Rectal smooth muscle tissue (tissue), 1 donor: ENCODE data around the gene TRAF7.
"Not testable (repeated sequence)": the region's sequence is repeated elsewhere in the genome, so short reads cannot be mapped to it uniquely, and the experiment has no call there.

Experiments used
- H3K27ac ChIP-seq: one replicate; pipeline ENCODE4 v1.7.0; 2013; ENCODE audit warnings: low read depth, low read length, inconsistent platforms
- H3K27me3 ChIP-seq: one replicate; pipeline ENCODE4 v1.7.0; 2013; ENCODE audit warnings: low read length; ENCODE audit not compliant: control insufficient read depth, insufficient read depth
- H3K36me3 ChIP-seq: one replicate; pipeline ENCODE4 v1.7.0; 2013; ENCODE audit warnings: low read length; ENCODE audit not compliant: control insufficient read depth, insufficient read depth
- H3K4me1 ChIP-seq: one replicate; pipeline ENCODE4 v1.7.0; 2013; ENCODE audit warnings: low read length; ENCODE audit not compliant: control insufficient read depth, insufficient read depth
- H3K4me3 ChIP-seq: one replicate; pipeline ENCODE4 v1.7.0; 2013; ENCODE audit warnings: low read length
- H3K9ac ChIP-seq: one replicate; pipeline ENCODE4 v1.7.0; 2013; ENCODE audit warnings: low read length

TRAF7 gene

GRCh38 chr16:2124694-2125444 lies 30.7 kb upstream of the TRAF7 start:
- not testable (repeated sequence) for H3K27me3 ChIP-seq, H3K36me3 ChIP-seq
- peaks cover 40% of the 10 kb centered on the region for H3K4me1 ChIP-seq
- peak overlapping the region; percentile 41 for H3K4me3 ChIP-seq
- H3K9ac ChIP-seq, result peak overlapping the region; percentile 21
- peak overlapping the region; percentile 98 for H3K27ac ChIP-seq

- Histone ChIP-seq H3K27ac (peak overlapping the region; percentile 98), H3K4me1 (peaks cover 40% of the 10 kb centered on the region), H3K9ac (peak overlapping the region; percentile 21), H3K4me3 (peak overlapping the region; percentile 41)
- H3K27me3 ChIP-seq, H3K36me3 ChIP-seq: not testable (repeated sequence)
Observed at GRCh38 chr16:2125609-2126008, 30.0 kb upstream of the TRAF7 start.

- Histone ChIP-seq H3K4me1 (peaks cover 40% of the 10 kb centered on the region), H3K4me3 (peak overlapping the region; percentile 27), H3K27ac (peak overlapping the region; percentile 98)
- H3K27me3 ChIP-seq, H3K36me3 ChIP-seq, H3K9ac ChIP-seq: not testable (repeated sequence)
Observed at GRCh38 chr16:2126161-2126743, 29.3 kb upstream of the TRAF7 start.

- not testable (repeated sequence) for H3K9ac ChIP-seq, H3K27me3 ChIP-seq, H3K36me3 ChIP-seq
- Histone ChIP-seq H3K4me1 (peaks cover 37% of the 10 kb centered on the region), H3K27ac (peak overlapping the region; percentile 98), H3K4me3 (peak overlapping the region; percentile 51)
Observed at GRCh38 chr16:2126928-2127556, 28.5 kb upstream of the TRAF7 start.

GRCh38 chr16:2127630-2128280 lies 27.8 kb upstream of the TRAF7 start:
- not testable (repeated sequence) for H3K4me3 ChIP-seq, H3K36me3 ChIP-seq, H3K9ac ChIP-seq, H3K27me3 ChIP-seq
- Histone ChIP-seq H3K4me1 (peaks cover 31% of the 10 kb centered on the region), H3K27ac (peak overlapping the region; percentile 98)

- Histone ChIP-seq H3K4me1 (peaks cover 21% of the 10 kb centered on the region), H3K27ac (peak overlapping the region; percentile 51)
- not testable (repeated sequence) for H3K27me3 ChIP-seq, H3K36me3 ChIP-seq, H3K9ac ChIP-seq, H3K4me3 ChIP-seq
Observed at GRCh38 chr16:2129251-2129650, 26.3 kb upstream of the TRAF7 start.

- Histone ChIP-seq H3K4me1 (peaks cover 21% of the 10 kb centered on the region), H3K27ac (peak overlapping the region; percentile 40)
- not testable (repeated sequence) for H3K36me3 ChIP-seq, H3K4me3 ChIP-seq, H3K9ac ChIP-seq, H3K27me3 ChIP-seq
Observed at GRCh38 chr16:2129890-2130447, 25.6 kb upstream of the TRAF7 start.

- not testable (repeated sequence) for H3K27me3 ChIP-seq, H3K36me3 ChIP-seq, H3K4me3 ChIP-seq, H3K9ac ChIP-seq, H3K4me1 ChIP-seq
- H3K27ac ChIP-seq, result peak overlapping the region; percentile 40
Observed at GRCh38 chr16:2133797-2134196, 21.8 kb upstream of the TRAF7 start.

GRCh38 chr16:2135071-2135470 lies 20.5 kb upstream of the TRAF7 start:
- Histone ChIP-seq H3K27ac (peak overlapping the region; percentile 58), H3K4me3 (peak overlapping the region; percentile 59)
- not testable (repeated sequence) for H3K27me3 ChIP-seq, H3K4me1 ChIP-seq, H3K36me3 ChIP-seq, H3K9ac ChIP-seq

- H3K36me3 ChIP-seq, H3K4me1 ChIP-seq, H3K27me3 ChIP-seq, H3K9ac ChIP-seq: not testable (repeated sequence)
- H3K4me3 ChIP-seq, result peak within 1 kb of the TSS; percentile 59
- peak within 1 kb of the TSS; percentile 66 for H3K27ac ChIP-seq
Observed at GRCh38 chr16:2135770-2136490, 19.7 kb upstream of the TRAF7 start, which contains the start of gene PKD1. Gene PKD1 (minus strand): TSS chr16:2135898. CDS start chr16:2135689, 209 bp downstream.

- Histone ChIP-seq H3K9ac (no peak overlapping the region), H3K27ac (no peak overlapping the region), H3K4me1 (no peaks in the 10 kb centered on the region), H3K27me3 (no peaks in the 10 kb centered on the region), H3K4me3 (no peak overlapping the region), H3K36me3 (no peaks in the 10 kb centered on the region)
Observed at GRCh38 chr16:2142942-2143877, 12.4 kb upstream of the TRAF7 start.
